NCI-H1417 treated with DMSO at 0.1 percent for 48 hours (cell line): ENCODE data around the gene AGTPBP1.

ENCODE experiments used
- DNase-seq: peaks from one replicate; lab custom pipeline; 2025; lab: John Stamatoyannopoulos, UW

AGTPBP1 gene

DNA sequence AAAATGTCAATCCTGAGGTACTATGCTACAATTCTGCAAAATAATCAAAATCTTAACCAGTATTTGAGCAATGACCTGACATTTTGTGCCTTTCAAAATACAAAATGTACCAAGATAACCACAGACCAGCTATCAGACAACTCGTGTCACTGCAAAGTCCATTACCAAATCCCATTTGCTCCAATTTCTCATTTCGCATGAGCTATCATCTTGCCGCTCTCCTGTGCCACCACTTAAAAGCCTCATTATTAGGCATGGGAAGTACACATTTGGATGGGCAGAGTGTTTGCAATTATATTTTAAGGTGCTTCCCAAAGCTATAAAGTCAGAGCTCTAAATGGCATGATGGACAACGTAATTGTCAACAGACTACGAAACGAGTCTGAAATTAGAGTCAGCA is 205.2 kb downstream of the AGTPBP1 start:
- DNase-seq = no peak

- DNase-seq = no peak
Measured at GRCh38 chr9:85536076-85536475, 205.7 kb downstream of the AGTPBP1 start.

DNA sequence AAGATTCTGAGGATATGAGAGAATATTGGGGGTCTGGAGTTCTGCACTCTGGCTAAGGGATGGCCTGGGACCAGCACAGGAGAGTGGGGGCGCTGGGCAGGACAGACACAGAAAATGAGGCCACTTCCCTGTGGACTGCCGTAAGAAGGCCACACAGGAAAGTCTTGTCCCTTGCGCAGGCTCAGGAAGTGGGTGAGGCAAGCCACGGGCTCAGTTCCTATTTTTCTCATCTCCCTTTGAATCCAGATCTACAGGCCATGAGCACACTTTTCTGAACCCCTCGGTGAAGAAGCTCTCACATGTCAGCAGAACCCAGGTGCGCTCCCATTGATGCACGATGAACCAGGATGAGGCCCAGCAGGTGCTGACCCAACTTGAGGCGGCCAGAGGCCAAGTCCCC is 207.4 kb downstream of the AGTPBP1 start:
- DNase-seq = no peak

- no peak for DNase-seq
Measured at GRCh38 chr9:85533538-85533937, 208.2 kb downstream of the AGTPBP1 start.

GRCh38 chr9:85530721-85531120 is 211.0 kb downstream of the AGTPBP1 start:
- no peak for DNase-seq

- DNase-seq = no peak
Measured at GRCh38 chr9:85528607-85529006, 213.1 kb downstream of the AGTPBP1 start.

- no peak for DNase-seq
Measured at GRCh38 chr9:85528142-85528541, 213.6 kb downstream of the AGTPBP1 start.

DNA sequence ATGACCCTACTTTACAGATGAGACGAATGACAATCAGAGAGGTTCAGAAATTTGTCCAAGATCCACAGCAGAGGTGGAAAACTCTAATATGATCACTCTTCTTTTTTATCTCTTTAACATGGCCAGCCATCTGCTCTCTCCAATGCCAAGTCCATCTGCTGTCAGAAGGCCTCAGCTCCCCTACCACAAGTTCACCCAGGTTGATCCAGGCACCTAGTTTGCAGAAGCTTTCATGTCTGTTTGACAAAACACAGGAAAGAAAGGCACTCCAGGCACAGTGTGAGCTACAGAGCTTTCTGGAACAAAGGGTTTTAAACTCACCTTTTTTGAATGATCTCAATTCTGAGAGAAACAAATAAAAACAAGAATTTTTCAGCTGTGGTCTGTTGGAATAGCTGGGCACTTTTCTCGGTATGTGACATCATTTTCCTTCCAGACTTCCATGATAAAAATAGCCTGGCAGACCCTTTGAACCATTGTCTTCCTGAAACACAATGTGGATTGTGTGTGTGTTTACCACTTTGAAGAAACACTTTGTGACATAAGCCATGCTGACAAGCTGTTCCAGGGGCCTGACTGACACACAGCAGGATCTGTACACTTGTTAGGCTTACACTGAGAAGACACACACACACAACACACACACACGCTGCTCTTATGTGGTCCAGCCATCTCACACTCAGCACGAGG is 214.3 kb downstream of the AGTPBP1 start:
- no peak for DNase-seq

DNA sequence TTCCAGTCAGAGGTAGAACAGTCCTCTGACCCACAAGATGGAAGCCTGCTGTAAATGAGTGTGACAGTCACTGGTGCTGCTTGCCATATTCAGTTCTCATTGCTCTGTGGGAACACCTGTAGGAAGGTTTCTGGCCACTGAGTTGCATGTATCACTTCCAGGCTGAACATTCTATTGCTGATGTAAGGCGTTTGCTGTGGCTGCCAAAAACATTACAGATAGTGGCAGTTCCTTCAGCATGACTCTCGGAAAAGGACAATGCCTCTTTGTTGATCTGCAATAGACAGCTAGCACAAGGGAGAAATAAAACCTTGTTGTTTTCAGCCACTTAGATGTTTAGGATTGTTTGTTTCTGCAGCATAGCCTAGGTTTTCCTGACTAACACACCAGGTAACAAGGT is 217.2 kb downstream of the AGTPBP1 start:
- DNase-seq = no peak

- DNase-seq = no peak
Measured at GRCh38 chr9:85523202-85523601, 218.6 kb downstream of the AGTPBP1 start.

DNA sequence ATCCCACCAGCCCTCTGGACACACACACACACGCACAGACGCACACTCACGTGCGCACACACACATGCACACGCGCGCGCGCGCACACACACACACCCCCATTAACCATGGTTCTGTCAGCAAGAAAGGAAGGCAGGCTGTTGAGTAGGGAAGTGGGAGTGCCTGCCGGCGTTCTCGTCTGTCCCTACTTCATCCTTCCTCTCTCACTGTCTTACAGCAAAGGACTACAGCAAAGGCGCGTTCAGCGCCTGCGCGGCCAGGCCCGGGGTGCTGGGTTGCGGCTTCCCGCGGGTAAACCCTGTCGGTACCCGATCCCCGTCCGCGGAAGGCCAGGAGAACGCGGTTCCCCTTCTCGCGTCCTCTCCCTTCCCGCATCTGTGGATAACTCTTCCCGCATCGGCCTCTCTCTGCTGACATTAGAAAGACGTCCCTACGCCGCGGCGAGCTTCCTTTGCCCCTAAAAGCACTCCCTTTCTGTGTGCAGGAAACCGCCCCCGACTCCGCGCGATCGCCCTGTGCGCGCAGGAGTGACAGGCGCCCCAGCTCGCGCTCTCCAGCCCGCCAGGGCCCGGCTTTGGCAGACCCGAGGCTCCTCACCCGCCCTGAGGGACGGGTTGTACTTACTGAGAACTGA is 219.2 kb downstream of the AGTPBP1 start:
- no peak for DNase-seq

- no peak for DNase-seq
Measured at GRCh38 chr9:85521371-85522197, 220.2 kb downstream of the AGTPBP1 start.

DNA sequence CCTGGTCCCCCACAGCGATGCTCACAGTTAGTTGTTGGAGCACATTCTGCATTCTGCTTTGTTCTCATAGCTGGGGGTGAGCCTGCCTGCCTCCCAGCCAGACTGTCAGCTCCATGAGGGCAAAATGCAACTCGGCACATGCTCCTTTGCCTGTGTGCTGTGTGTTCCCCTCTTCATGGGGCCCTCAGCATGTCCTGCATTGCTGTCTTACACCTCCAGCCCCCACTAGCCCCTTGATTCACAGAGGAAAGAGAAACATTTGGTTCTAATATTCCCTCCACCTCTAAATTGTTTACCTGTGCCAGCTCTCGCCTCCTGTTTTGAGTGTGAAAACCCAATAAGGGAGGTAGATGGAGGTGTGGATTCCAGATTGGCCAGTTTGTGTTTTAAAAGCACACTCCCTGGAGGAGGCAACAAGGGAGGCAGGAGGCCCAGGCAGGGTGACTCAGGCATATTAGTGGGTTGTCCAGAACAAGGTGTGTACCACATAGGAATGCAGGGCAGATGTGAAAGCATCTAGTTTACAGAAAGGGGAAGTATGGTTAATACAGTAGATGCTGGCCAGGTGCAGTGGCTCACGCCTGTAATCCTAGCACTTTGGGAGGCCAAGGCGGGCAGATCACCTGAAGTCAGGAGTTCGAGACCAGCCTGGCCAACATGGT is 224.6 kb downstream of the AGTPBP1 start:
- no peak for DNase-seq

DNA sequence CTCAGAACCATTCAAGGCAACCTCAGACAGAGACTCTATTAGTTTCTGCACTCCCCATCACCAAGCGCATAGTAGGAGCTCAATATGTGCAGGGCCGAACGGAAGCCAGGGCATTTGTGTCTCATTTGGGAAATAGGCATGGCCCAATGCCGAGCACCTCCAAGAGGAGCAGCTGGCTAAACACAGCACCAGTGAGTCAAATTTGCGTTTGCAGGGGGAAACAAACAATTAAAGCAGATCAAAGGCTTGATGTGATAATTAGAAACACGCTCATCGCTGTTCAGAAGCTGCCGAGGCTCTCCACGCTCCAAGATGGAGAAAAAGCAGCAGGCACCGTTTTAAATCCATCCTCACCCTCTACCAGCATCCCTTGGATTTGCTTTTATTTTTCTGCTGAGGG is 225.3 kb downstream of the AGTPBP1 start:
- peak; percentile 15 for DNase-seq

DNA sequence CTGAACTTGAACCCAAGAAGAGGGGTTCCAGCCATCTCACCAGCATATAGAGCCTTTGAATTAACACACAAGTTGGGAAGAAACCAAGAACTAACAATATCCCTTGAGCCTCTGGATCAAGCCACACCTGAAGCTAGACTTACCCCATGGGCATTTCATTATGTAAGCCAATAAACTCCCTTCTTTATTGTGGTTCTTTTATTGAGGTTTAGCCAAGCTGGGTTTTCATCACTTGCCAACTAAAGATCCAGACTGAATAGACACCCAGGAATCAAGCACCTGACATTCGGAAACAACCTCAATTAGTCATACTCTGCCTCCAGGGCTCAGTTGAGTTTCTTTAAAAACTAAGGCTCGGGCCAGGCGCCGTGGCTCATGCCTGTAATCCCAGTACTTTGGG is 226.7 kb downstream of the AGTPBP1 start:
- DNase-seq = no peak

- no peak for DNase-seq
Measured at GRCh38 chr9:85514256-85514655, 227.5 kb downstream of the AGTPBP1 start.

- no peak for DNase-seq
Measured at GRCh38 chr9:85511746-85512145, 230.0 kb downstream of the AGTPBP1 start.

- DNase-seq = no peak
Measured at GRCh38 chr9:85510830-85511504, 230.8 kb downstream of the AGTPBP1 start.

DNA sequence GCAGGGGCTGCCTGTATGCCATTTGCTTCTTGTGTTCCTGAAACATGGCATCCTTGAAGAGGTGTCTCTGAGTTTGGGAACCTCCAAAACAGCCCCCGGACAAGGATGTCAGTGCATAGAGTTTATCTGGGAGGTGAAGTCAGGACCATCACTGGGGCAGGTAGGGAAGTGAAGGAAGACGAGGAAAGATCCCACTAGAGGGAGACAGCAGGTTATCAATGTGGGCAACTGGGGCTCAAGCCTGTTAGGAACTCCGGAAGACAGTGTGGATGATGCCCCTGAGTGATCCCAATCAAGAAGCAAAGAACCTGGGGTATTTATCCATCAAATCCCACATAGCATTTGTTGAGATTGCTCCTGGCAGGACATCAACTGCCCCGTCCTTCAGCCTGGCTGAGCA is 233.1 kb downstream of the AGTPBP1 start:
- DNase-seq = no peak

DNA sequence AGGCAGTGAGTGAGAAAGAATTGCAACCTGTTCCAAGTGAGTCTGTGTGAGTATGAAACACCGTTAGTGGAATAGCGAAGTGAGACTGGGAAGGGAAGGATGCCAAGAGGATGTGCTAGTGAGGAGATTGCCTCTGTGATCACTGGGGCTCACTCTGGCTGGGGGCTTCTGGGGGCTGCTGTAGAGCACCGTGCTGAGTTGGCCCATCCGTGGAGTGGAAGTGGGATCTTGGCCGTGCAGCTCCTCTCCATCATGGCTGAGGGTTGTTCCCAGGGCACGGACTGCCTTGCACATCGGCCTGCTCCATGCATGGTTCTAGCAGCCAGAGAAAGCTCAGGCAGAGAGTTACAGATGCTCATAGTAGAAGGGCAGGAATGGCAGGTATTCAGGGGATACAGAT is 236.1 kb downstream of the AGTPBP1 start:
- no peak for DNase-seq

DNA sequence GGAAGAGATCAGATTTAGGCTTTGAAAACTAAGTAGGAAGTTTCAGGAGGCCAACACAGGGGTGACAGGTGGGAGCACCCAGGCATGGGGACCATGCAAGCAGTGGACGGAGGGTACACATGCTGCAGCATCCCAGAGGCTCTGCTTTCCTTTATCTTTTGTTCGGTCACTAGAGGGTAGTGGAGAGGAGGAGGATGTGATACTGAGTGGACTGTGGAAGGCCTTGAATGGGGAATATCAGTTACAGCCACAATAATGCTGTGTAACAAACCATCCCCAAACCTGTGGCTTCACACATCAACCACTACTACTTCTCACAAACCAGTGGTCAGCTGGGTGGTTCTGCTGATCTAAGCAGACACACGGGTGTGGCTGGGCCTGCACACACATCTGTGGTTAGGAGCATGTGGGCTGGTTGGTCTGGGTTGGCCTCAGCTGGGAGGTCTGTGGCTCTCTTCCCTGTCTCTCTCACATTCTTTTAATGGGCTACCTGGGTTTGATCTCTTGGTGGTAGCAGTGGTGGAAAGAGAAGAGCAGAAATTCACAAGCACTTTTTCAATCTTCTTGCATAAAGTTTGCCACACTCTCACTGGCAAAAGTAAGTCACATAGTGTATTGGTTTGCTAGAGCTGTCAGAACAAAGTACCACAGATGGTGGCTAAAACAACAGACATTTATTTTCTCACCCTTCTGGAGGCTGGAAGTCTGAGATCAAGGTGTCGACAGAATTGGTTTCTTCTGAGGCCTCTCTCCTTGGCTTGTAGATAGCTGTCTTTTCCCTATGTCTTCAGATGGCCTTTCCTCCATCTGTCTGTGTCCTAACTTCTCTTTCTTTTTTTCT is 238.7 kb downstream of the AGTPBP1 start:
- no peak for DNase-seq
